ENCODE results near the gene HBA1.
"Not testable (repeated sequence)": the region's sequence is repeated elsewhere in the genome, so short reads cannot be mapped to it uniquely, and the experiment has no call there.

The HBA1 gene

DNA sequence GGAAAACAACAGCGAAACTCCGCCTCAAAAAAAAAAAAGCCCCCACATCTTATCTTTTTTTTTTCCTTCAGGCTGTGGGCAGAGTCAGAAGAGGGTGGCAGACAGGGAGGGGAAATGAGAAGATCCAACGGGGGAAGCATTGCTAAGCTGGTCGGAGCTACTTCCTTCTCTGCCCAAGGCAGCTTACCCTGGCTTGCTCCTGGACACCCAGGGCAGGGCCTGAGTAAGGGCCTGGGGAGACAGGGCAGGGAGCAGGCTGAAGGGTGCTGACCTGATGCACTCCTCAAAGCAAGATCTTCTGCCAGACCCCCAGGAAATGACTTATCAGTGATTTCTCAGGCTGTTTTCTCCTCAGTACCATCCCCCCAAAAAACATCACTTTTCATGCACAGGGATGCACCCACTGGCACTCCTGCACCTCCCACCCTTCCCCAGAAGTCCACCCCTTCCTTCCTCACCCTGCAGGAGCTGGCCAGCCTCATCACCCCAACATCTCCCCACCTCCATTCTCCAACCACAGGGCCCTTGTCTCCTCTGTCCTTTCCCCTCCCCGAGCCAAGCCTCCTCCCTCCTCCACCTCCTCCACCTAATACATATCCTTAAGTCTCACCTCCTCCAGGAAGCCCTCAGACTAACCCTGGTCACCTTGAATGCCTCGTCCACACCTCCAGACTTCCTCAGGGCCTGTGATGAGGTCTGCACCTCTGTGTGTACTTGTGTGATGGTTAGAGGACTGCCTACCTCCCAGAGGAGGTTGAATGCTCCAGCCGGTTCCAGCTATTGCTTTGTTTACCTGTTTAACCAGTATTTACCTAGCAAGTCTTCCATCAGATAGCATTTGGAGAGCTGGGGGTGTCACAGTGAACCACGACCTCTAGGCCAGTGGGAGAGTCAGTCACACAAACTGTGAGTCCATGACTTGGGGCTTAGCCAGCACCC lies 1.2 kb upstream of the HBA1 start:
- DNase-seq (ENCODE audit: low spot score), result no peak

DNA sequence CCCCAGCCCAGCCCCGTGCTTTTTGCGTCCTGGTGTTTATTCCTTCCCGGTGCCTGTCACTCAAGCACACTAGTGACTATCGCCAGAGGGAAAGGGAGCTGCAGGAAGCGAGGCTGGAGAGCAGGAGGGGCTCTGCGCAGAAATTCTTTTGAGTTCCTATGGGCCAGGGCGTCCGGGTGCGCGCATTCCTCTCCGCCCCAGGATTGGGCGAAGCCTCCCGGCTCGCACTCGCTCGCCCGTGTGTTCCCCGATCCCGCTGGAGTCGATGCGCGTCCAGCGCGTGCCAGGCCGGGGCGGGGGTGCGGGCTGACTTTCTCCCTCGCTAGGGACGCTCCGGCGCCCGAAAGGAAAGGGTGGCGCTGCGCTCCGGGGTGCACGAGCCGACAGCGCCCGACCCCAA lies 474 bp upstream of the HBA1 start:
- not testable (repeated sequence) for DNase-seq (ENCODE audit: low spot score)

DNA sequence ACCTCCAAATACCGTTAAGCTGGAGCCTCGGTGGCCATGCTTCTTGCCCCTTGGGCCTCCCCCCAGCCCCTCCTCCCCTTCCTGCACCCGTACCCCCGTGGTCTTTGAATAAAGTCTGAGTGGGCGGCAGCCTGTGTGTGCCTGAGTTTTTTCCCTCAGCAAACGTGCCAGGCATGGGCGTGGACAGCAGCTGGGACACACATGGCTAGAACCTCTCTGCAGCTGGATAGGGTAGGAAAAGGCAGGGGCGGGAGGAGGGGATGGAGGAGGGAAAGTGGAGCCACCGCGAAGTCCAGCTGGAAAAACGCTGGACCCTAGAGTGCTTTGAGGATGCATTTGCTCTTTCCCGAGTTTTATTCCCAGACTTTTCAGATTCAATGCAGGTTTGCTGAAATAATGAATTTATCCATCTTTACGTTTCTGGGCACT lies 928 bp downstream of the HBA1 start:
- DNase-seq (ENCODE audit: low spot score), result no peak

DNA sequence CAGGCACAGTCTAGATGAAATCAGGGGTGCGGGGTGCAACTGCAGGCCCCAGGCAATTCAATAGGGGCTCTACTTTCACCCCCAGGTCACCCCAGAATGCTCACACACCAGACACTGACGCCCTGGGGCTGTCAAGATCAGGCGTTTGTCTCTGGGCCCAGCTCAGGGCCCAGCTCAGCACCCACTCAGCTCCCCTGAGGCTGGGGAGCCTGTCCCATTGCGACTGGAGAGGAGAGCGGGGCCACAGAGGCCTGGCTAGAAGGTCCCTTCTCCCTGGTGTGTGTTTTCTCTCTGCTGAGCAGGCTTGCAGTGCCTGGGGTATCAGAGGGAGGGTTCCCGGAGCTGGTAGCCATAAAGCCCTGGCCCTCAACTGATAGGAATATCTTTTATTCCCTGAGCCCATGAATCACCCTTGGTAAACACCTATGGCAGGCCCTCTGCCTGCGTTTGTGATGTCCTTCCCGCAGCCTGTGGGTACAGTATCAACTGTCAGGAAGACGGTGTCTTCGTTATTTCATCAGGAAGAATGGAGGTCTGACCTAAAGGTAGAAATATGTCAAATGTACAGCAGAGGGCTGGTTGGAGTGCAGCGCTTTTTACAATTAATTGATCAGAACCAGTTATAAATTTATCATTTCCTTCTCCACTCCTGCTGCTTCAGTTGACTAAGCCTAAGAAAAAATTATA lies 1.6 kb downstream of the HBA1 start:
- DNase-seq (ENCODE audit: low spot score), result no peak

DNA sequence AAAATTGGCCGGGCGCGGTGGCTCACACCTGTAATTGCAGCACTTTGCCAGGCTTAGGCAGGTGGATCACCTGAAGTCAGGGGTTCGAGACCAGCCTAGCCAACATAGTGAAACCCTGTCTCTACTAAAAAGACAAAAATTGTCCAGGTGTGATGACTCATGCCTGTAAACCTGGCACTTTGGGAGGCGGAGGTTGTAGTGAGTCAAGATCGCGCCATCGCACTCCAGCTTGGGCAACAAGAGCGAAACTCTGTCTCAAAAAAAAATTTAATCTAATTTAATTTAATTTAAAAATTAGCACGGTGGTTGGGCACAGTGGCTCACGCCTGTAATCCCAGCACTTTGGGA lies 2.2 kb downstream of the HBA1 start:
- DNase-seq (ENCODE audit: low spot score), result no peak

- no peak for DNase-seq (ENCODE audit: low spot score)
Observed at GRCh38 chr16:179211-180092, 3.0 kb downstream of the HBA1 start.

DNA sequence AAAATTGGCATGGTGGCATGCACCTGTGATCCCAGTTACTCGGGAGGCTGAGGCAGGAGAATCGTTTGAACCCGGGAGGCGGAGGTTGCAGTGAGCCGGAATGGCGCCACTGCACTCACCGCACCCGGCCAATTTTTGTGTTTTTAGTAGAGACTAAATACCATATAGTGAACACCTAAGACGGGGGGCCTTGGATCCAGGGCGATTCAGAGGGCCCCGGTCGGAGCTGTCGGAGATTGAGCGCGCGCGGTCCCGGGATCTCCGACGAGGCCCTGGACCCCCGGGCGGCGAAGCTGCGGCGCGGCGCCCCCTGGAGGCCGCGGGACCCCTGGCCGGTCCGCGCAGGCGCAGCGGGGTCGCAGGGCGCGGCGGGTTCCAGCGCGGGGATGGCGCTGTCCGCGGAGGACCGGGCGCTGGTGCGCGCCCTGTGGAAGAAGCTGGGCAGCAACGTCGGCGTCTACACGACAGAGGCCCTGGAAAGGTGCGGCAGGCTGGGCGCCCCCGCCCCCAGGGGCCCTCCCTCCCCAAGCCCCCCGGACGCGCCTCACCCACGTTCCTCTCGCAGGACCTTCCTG lies 3.7 kb downstream of the HBA1 start, which contains the start of gene HBQ1:
Gene HBQ1 (plus strand): TSS at position 359 of the 575 bp plus-strand sequence. CDS start 28 bp downstream, at position 387.
- DNase-seq (ENCODE audit: low spot score), result no peak

DNA sequence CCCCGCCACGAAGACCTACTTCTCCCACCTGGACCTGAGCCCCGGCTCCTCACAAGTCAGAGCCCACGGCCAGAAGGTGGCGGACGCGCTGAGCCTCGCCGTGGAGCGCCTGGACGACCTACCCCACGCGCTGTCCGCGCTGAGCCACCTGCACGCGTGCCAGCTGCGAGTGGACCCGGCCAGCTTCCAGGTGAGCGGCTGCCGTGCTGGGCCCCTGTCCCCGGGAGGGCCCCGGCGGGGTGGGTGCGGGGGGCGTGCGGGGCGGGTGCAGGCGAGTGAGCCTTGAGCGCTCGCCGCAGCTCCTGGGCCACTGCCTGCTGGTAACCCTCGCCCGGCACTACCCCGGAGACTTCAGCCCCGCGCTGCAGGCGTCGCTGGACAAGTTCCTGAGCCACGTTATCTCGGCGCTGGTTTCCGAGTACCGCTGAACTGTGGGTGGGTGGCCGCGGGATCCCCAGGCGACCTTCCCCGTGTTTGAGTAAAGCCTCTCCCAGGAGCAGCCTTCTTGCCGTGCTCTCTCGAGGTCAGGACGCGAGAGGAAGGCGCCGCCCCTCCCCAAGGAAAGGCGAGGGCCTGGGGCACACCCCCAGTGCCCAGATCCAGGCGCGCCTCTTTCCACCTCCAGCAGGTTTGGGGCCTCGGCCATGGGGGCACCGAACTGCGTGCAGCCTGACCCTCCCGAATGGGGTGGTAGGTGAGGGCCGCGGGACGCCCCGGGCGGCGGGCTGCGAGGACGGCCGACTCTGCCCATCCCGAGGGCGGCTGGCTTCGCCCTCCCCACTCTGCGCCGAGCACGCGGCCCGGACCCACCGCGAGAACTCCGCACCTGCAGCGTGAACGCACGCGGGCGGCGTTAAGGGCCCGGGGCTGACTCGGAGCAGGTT lies 4.4 kb downstream of the HBA1 start:
- DNase-seq (ENCODE audit: low spot score), result peak; percentile 67

- DNase-seq (ENCODE audit: low spot score), result peak; percentile 23
Observed at GRCh38 chr16:181565-182021, 5.1 kb downstream of the HBA1 start.

DNA sequence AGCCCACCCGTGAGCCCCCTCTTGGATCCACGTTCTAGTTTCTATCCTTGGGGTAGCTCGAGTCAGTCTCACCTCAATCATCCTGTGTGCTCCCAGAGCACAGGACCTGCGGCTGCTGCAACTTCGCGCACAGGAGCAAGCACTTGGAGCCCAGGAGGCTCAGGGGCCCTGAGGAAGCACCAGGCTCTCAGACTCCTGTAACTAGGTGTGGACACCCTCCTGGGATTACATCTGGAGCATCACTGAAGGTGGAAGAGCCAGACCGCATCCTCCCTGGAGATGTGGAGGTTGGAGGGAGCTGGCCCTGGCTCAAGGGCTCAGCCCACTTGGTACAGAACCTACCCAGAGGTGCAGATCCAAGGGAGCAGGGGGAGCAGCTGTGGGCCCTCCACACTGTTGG lies 6.5 kb downstream of the HBA1 start:
- DNase-seq (ENCODE audit: low spot score), result peak; percentile 29

DNA sequence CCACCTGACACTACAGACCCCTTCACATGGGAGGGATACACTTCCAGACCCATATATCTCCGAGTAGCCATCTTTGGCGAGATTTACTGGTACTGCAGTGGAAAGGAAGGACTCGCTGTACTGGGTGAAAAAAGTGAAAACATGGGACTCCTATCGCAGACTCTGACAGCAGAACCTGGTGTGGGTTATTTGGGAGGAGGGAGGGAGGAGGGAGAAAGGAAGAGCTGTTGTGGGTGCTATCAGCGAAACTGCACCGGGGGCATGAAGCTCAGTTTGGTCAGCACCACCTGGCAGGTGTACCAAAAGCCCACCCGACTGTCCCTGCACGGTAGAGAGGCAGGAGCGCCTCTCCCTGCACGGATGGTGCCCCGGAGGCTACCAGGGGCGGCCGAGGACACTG lies 8.7 kb downstream of the HBA1 start:
- no peak for DNase-seq (ENCODE audit: low spot score)

DNA sequence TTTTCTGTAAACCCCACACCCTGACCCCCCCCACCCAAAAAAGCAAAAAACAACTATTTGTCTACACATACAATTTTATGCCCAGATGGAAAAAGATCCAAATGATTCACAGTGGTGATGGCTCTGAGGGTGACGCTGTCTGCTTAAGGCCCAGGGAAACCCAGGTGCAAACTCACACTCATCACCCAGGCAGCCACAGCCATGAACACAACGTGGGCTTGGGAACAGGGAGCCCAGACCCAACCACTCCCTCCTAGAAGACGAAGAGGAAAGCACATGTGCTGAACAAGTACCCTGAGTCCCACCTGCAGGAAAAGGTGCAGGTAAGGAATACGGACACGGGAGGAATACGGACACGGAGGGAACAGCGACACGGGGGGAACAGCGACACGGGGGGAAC lies 9.2 kb downstream of the HBA1 start:
- DNase-seq (ENCODE audit: low spot score), result no peak

DNA sequence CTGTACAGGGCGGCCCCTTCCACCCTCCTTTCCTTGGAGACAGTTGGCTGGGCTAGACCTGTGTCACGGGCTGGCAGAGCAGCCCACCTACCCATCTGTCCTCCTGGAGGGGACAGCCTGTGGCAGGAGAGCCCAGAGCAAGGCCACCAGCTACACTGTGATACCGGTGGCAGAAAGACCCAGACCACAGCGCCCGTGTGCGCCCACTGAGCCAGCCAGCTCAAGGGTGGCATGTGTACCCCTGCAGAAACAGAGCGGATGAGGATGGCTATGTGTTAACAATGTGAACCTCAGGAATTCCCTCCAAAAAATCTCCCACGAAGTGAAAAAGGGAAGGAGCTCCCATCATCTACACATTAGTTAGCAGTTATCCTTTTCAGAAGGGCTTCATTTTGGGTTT lies 10.8 kb downstream of the HBA1 start:
- no peak for DNase-seq (ENCODE audit: low spot score)

- DNase-seq (ENCODE audit: low spot score), result no peak
Observed at GRCh38 chr16:188674-189073, 12.2 kb downstream of the HBA1 start.

DNA sequence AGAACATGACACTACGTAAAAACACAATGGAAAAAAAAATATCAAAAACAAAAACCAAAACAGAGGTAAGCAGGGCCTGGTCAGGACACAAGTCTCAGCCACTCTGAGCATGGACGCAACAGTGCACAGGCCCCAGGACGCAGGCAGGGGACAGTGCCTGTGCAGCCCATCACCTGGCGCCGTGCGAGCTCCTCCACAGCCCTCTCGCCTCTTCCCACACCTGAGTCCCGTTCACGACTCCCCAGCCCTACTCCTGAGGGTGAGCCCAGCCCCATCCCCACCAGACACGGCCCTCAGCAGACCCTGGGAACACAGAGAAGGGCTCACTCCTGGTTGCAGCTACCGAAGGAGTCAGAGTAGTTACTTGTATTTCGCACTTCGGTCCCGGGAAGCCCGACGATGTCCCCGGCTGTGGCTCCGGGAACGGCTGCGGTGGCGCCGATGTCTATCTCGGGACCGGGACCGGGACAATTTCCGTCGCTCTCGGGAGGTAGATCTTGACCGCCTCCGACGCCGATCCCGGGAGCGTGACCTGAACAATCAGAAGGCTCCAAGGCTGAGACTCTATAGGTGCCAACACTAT lies 13.2 kb downstream of the HBA1 start:
- DNase-seq (ENCODE audit: low spot score), result no peak

- no peak for DNase-seq (ENCODE audit: low spot score)
Observed at GRCh38 chr16:191831-192230, 15.4 kb downstream of the HBA1 start.

- no peak for DNase-seq (ENCODE audit: low spot score)
Observed at GRCh38 chr16:192686-193085, 16.2 kb downstream of the HBA1 start.

GRCh38 chr16:193441-193840 lies 17.0 kb downstream of the HBA1 start:
- DNase-seq (ENCODE audit: low spot score), result no peak

- DNase-seq (ENCODE audit: low spot score), result no peak
Observed at GRCh38 chr16:194516-194915, 18.0 kb downstream of the HBA1 start.

DNA sequence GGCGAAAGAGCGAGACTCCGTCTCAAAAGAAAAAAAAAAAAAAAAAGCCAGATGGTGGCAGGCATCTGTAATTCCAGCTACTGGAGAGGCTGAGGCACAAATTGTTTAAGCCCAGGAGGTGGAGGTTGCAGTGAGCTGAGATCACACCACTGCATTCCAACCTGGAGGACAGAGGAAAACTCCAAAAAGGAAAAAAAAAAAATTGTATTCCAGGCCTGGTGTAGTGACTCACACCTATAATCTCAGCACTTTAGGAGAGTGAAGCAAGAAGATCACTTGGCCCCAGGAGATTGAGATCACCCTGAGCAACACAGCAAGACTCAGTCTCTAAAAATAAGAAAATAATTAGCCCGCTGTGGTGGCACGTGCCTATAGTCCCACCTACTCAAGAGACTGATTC lies 23.9 kb downstream of the HBA1 start:
- DNase-seq (ENCODE audit: low spot score), result no peak

Data from cerebellar cortex (tissue), 1 donor.